H1 (cell line): ENCODE measurements around the gene PMPCB.

ENCODE experiments used
- JUN ChIP-seq: IDR thresholded peaks from 2 replicates; pipeline ENCODE4 v1.6.1; 2011; ENCODE audit warnings: low read depth, mild to moderate bottlenecking, improper control_type of control experiment, low read length
- POLR2AphosphoS5 ChIP-seq: IDR thresholded peaks from 2 replicates; pipeline ENCODE4 v1.6.1; 2011; ENCODE audit warnings: low read depth, low read length
- SRF ChIP-seq: IDR thresholded peaks from 2 replicates; pipeline ENCODE4 v1.6.1; 2011; ENCODE audit warnings: mild to moderate bottlenecking, low read depth, low read length, moderate library complexity

DNA sequence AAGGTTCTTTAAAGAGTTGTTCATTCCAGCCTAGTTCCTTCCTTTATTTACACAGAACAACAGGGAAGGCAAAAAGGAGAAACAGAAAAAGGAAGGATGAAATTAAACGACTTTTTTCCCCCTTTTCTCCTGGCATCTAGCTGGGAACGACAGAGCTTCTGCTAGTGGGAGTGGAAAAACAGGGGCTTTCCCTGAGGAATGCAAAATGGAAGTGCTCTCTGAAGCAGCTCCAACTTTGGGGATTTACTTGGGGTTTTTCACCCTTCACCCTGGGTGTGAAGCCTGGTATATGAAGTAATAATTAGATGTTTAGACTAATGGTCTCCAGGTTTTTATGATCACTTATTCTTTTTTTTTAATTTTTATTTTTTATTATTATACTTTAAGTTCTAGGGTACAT lies 4.2 kb downstream of the PMPCB start:
- TF ChIP-seq SRF (no peak), JUN (no peak), POLR2AphosphoS5 (no peak)
